NCI-H82 treated with DMSO at 0.1 percent for 48 hours (cell line): ENCODE results near the gene TMPRSS7.

Experiments
- DNase-seq: peaks from one replicate; lab custom pipeline; 2025; ENCODE audit not compliant: unreplicated experiment; lab: John Stamatoyannopoulos, UW

Gene TMPRSS7

DNA sequence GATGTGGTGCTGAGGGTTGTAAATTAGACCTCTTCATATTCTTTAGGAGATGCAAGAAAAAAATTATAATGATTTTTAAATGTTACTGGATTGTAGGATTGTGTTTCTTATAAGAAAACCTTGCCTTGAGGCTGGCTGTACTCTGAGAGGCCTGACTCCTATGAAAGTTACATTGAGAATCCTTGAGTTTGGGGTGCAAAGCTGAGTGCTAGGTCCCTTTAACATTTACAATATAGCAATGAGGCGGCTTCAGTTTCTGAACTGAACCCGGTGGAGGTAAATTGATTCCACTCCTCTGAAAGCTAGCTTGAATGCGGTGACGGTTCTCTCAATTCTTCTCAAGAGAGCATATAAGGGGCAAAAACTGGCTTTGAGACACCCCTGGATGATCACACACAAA, at the start of gene TMPRSS7:
TSS of gene TMPRSS7 (plus strand) at position 301 of the 400 bp plus-strand sequence. CDS start 110 bp downstream, outside the sequence.
- no peak for DNase-seq

DNA sequence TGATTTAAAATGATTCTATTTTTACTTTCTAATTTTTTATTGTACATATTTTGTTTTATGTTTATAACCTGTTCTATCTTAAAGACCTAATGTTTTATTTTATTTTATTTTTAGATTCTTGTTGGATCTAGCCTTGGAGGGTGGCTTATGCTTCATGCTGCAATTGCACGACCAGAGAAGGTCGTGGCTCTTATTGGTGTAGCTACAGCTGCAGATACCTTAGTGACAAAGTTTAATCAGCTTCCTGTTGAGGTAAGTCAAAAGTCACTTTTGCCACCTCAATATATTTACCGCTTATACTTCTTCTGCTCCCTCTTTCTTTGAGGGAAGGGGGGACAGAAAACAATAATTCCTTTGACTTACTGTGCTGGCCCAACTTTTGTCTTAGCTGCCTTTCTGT, 47.7 kb upstream of the TMPRSS7 start:
- no peak for DNase-seq

DNA sequence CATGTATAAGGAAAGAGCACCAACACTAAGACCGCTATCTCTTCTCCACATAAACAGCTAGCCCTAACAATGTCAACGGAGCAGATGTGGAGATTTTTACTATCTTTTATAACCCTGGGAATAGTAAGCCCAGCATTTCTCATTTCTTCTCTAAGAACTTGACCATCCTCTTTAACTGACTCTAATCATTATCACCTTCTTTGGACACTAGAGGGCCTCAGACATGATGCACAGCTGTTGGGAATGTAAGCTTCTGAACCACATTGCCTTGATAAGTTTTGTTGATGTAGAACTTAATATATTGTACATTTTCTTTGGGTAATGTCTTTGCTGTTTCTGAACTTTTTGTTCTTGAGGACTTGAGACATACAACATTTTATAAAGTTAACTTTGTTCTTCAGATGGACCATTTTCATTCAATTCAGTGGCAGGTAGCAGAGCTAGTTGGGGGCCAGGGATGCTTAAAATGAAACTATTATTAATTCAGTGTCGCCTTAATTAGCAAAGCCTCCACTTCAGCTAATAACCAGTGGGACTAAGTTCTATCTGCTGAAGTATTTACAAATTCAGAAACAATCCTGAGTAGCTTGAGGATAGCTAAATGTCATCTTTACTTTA, 45.4 kb upstream of the TMPRSS7 start:
- DNase-seq, result peak; percentile 44

GRCh38 chr3:111993038-111993437, 41.5 kb upstream of the TMPRSS7 start:
- DNase-seq, result no peak

- DNase-seq, result peak; percentile 87
Observed at GRCh38 chr3:111998636-111999483, 35.7 kb upstream of the TMPRSS7 start, which contains the start of gene TAGLN3. Gene TAGLN3 (plus strand): TSS chr3:111998922. CDS start chr3:111999423, 501 bp downstream.

DNA sequence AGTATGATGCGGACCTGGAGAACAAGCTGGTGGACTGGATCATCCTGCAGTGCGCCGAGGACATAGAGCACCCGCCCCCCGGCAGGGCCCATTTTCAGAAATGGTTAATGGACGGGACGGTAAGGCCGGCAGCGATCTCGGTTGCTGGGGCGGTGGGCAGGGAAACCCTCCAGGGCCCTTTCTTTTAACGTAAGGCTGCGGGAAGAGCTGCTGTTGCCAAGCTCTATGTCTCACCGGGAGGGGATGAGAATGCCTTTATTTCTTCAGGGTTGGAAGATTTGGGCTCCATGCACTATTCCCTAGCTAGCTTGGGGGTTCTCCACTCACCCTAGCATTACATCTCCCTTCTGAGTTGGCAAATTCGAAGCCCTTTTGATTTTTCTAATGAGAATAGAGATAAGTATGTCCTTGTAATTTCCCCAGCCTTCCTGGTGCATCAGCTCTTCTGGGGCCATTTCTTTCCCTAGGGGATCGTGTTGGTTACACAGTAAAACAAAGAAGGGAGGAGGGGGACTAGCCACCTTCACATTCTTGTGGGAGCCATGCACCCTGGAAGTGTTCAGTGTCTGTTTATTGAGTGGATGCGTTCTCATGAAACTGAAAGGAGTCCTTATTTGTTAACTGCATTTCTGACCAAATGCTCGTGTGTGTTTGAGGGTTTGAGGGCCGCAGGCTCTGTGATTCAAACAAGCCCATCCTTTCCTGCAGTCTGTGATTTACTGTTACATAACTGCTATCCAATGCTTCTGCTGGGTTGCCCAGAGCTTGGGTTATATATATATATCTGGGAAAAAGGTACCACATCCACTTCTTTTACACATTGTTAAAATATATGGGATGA, 34.8 kb upstream of the TMPRSS7 start:
- DNase-seq, result no peak

GRCh38 chr3:112000367-112000771, 34.2 kb upstream of the TMPRSS7 start:
- no peak for DNase-seq

DNA sequence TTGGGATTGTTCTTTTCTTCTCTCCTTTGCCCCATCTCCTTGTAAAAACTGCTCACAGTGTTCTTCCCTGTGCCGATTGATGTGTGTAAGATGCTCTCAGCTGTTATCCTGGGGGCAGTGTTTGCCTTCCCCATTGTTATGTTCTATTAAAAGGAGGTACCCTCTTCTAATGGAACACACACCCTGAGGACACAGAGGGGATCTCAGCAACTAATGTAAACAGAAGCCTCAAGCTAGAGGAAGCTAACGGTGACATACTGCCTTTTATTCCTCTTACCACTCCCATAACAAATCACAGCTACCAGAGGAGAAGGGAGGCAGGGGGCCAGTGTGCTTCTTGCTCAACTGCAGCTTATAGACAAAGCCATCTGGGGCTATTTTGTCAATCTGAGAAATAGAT, 33.6 kb upstream of the TMPRSS7 start:
- no peak for DNase-seq

DNA sequence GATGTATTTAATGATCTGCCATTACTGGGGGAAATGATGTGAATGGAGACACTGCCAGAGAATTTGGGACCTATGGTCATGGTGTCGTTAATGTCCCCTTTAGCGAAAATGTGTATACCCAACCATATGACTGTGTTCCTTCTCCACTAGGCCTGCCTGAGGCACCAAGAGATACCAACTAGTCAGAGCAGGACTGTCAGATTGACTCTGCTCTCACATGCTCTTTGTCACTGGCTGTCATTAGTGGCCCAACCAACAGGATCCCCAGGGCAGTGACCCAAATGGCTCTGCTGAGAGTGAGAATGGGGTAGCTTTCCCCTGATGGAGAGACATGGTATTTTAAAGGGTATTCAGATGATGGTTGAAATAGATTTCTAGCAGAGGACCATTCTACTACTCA, 33.0 kb upstream of the TMPRSS7 start:
- DNase-seq, result no peak

GRCh38 chr3:112002096-112002971, 32.2 kb upstream of the TMPRSS7 start:
- DNase-seq, result no peak

- no peak for DNase-seq
Observed at GRCh38 chr3:112003321-112004080, 31.0 kb upstream of the TMPRSS7 start.

DNA sequence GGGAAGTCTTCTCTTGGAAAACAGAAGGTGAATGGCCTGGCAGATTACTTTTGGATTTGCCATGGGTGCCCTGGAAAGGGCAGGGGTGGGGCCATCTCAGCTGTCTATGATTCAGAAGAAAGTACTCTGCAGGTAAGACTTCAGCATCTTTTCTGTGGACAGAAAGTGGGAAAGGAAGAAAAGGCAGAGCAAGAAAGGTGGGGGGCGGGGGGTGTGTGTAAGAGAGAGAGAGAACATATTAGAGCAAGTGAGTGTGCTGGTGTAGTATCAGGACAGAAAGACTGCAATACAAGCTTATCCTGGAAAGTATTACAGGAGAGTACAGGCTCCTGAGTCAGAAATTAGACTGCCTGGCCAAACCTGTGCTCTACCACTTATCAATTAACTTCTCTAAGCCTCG, 30.3 kb upstream of the TMPRSS7 start:
- no peak for DNase-seq

DNA sequence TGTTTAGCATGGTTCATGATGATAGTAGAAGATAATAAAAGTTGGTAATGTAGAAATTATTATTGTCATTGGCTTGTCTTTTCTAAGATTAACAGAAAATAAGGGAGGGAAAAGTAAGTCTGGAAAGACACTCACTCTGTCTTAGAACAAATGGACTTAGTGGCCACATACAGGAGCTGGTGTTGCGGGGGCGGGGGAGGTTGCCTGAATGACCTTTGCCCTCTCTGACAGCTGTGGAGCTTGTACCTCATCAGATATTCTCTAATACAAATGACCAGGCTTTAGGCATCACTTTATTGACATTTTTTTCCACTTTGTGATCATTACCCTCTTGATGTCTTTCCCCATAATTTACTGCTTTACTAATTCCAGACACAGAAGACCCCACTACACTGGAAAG, 29.9 kb upstream of the TMPRSS7 start:
- no peak for DNase-seq

DNA sequence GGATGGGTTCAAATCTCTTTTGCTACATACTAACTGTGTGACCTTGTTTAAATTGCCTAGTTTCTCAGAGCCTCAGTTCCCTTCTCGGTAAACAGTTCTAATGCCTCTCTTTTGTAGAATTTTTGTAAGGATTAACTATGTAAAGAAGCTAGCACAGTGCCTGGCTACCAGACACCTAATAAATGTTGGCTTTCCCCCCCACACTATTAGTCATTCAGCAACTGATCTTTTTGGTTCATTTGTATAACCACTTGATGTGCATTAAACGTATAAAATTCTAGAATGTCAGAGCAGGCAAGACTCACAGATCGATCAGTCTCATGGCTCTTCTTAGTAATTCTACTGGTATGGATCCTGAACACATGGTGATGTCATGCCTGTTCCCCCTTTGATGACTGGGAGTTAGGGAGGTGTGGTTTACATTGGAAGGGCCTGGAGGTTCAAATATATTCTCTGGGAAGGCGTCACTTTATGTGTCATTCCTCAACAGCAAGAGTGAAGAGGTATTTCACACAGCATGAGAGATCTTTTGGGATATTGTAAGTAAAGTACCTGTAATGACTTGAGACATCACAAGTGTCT, 29.4 kb upstream of the TMPRSS7 start:
- no peak for DNase-seq

DNA sequence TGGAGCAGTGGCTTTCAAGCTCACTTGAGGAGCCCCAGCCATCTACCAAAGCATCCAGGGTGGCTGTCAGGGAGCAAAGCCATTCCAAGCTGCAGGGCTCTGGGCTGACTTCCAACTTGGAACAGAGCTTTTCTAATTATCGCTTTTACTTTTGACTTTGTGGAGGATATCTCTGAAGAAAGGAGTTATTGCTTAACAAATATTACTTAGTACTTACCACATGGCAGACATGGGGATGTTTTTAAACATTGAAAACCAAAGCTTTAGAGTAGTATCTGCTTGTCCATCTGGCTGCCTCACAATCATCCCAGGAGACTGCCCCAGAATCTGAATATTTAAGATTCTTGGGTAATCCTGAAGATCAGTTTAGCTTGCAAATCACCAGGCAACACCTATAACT, 26.9 kb upstream of the TMPRSS7 start:
- no peak for DNase-seq

DNA sequence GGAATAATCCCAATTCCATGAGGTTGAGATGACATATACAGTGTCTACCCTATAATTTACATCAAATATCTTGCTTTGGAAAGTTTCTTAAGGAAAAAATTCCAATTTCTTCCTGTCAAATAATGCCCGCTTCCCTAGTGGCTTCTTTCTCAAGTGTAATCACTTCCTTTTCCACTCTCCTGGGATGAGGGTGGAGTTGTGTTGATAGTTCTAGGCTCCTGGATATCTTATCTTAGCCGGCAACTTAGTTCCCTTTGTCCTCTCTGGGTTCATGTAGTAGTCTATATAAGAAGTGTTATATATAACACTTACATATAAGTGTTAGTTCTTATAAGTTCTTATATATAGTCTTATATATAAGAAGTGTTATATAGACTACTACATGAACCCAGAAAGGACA, 24.9 kb upstream of the TMPRSS7 start:
- no peak for DNase-seq

DNA sequence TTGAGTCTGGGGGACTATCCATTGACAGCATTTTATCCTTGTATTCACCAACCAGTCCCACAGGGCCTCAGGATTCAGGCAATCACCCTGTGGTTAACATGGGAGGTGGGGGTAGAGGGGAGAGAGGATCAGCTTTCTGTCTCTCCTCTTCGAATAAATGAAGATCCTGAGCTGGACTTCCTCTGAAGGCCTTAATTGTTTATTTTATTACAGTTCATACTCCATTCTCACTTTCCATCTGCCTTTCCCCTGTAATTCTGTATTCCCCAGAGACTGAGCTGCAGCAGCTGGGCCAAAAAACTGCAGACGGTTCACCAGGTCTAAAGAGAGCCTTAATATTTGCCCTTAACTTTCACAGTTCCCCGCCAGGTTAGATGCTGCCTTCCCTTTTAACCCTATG, 23.9 kb upstream of the TMPRSS7 start:
- DNase-seq, result peak; percentile 33

DNA sequence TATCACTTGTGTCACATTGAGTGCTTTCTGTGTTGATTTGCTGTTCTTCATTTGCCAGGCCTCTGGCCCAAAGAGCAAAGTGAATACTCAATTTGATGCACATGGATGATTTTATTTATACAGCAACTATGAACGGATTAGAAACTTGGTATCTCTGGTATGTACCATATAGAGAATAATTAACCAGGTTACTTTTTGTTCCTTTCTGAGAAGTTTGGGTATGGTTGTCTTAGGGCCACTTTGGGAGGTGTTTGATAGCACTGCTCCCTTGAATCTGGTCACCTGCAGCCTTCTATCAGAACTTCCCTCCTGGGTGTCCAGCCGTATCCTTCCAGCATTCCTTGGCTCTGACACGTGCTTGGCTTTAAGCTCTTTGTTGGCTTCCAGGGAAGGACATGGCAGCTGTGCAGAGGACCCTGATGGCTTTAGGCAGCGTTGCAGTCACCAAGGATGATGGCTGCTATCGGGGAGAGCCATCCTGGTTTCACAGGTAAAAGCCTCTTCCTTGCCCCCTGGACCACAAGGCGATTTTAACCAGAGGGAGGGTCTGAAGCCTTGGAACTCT, 23.1 kb upstream of the TMPRSS7 start:
- DNase-seq, result no peak
